Mesenchymal stem cell (in vitro differentiated cells and primary cell): Measurements from ENCODE around the gene GALK2.

Experiments used
- DNase-seq: peaks from one replicate; pipeline ENCODE4 v3.0.0-alpha.2; 2013
- H2AFZ ChIP-seq: one replicate; pipeline ENCODE4 v1.6.1; 2013; ENCODE audit warnings: low read depth, mild to moderate bottlenecking, control low read depth, inconsistent platforms, low read length, moderate library complexity
- H2AK5ac ChIP-seq: 2 replicates; pipeline ENCODE4 v1.6.1; 2013; ENCODE audit warnings: low read length, moderate library complexity, mild to moderate bottlenecking, inconsistent platforms; ENCODE audit not compliant: severe bottlenecking
- H2BK120ac ChIP-seq: one replicate; pipeline ENCODE4 v1.6.1; 2013; ENCODE audit warnings: low read depth, mild to moderate bottlenecking, inconsistent platforms, low read length, moderate library complexity
- H2BK12ac ChIP-seq, 2 experiments: one replicate each; pipeline ENCODE4 v1.6.1; 2013; ENCODE audit warnings: inconsistent platforms in 2 of 2, low read length in 2 of 2, mild to moderate bottlenecking in 2 of 2, moderate library complexity in 2 of 2, control low read depth in 1 of 2
- H2BK15ac ChIP-seq: one replicate; pipeline ENCODE4 v1.6.1; 2013; ENCODE audit warnings: mild to moderate bottlenecking, low read depth, inconsistent platforms; ENCODE audit not compliant: poor library complexity, severe bottlenecking
- H2BK5ac ChIP-seq: 2 replicates; pipeline ENCODE4 v1.6.1; 2013; ENCODE audit warnings: low read depth, mild to moderate bottlenecking, low read length, control low read depth, inconsistent platforms; ENCODE audit not compliant: poor library complexity, severe bottlenecking
- H3K14ac ChIP-seq, 2 experiments: one replicate each; pipeline ENCODE4 v1.6.1; 2013; ENCODE audit warnings: inconsistent platforms in 2 of 2, low read length in 2 of 2, control low read depth in 1 of 2, mild to moderate bottlenecking in 1 of 2, moderate library complexity in 1 of 2
- H3K18ac ChIP-seq, 2 experiments: one replicate each; pipeline ENCODE4 v1.6.1; 2013; ENCODE audit warnings: inconsistent platforms in 2 of 2, low read length in 2 of 2, control low read depth in 1 of 2, low read depth in 1 of 2, mild to moderate bottlenecking in 1 of 2
- H3K23ac ChIP-seq, 2 experiments: one replicate each; pipeline ENCODE4 v1.6.1; 2013; ENCODE audit warnings: inconsistent platforms in 2 of 2, low read length in 2 of 2, mild to moderate bottlenecking in 2 of 2, moderate library complexity in 2 of 2, control low read depth in 1 of 2
- H3K27ac ChIP-seq: 2 replicates; pipeline ENCODE4 v1.5.1; 2013; ENCODE audit warnings: mild to moderate bottlenecking, moderate library complexity, low read length, control low read depth, inconsistent platforms; ENCODE audit not compliant: poor library complexity, severe bottlenecking
- H3K27me3 ChIP-seq, 2 experiments: 2 replicates each; pipeline versions ENCODE4 v1.6.1 to v1.7.0; 2013; ENCODE audit warnings: low read length in 2 of 2, mild to moderate bottlenecking in 2 of 2, moderate library complexity in 2 of 2, control low read depth in 1 of 2, inconsistent platforms in 1 of 2; ENCODE audit not compliant: control insufficient read depth in 1 of 2, insufficient read depth in 1 of 2
- H3K36me3 ChIP-seq, 2 experiments: 2 replicates each; pipeline versions ENCODE4 v1.6.1 to v1.7.0; 2013; ENCODE audit warnings: low read length in 2 of 2, control low read depth in 1 of 2, inconsistent platforms in 1 of 2, low read depth in 1 of 2, mild to moderate bottlenecking in 1 of 2; ENCODE audit not compliant: insufficient read depth in 2 of 2, control insufficient read depth in 1 of 2
- H3K4ac ChIP-seq, 2 experiments: one replicate each; pipeline ENCODE4 v1.6.1; 2013; ENCODE audit warnings: inconsistent platforms in 2 of 2, low read length in 2 of 2, mild to moderate bottlenecking in 2 of 2, moderate library complexity in 2 of 2, control low read depth in 1 of 2, low read depth in 1 of 2
- H3K4me1 ChIP-seq: 2 replicates; pipeline ENCODE4 v1.6.1; 2013; ENCODE audit warnings: low read depth, low read length, control low read depth; ENCODE audit not compliant: control insufficient read depth, insufficient read depth
- H3K4me2 ChIP-seq: 2 replicates; pipeline ENCODE4 v1.6.1; 2013; ENCODE audit warnings: low read length, mild to moderate bottlenecking, inconsistent platforms; ENCODE audit not compliant: poor library complexity, severe bottlenecking
- H3K4me3 ChIP-seq, 2 experiments: 2 replicates each; pipeline versions ENCODE4 v1.5.1 to v1.7.0; 2013; ENCODE audit warnings: low read length in 2 of 2, mild to moderate bottlenecking in 2 of 2, control low read depth in 1 of 2, low read depth in 1 of 2; ENCODE audit not compliant: insufficient read depth in 1 of 2
- H3K79me1 ChIP-seq: replicated peaks from 2 replicates; pipeline ENCODE4 v1.6.1; 2013; ENCODE audit warnings: mild to moderate bottlenecking, control low read depth, low read length, inconsistent platforms; ENCODE audit not compliant: poor library complexity, severe bottlenecking
- H3K9ac ChIP-seq: 2 replicates; pipeline ENCODE4 v1.7.0; 2013; ENCODE audit warnings: mild to moderate bottlenecking, low read length, moderate library complexity
- H3K9me3 ChIP-seq: 2 replicates; pipeline ENCODE4 v1.7.0; 2013; ENCODE audit warnings: mild to moderate bottlenecking, low read length; ENCODE audit not compliant: control insufficient read depth
- H4K8ac ChIP-seq: one replicate; pipeline ENCODE4 v1.6.1; 2013; ENCODE audit warnings: inconsistent platforms, mild to moderate bottlenecking, low read length, moderate library complexity
- H4K91ac ChIP-seq: one replicate; pipeline ENCODE4 v1.6.1; 2013; ENCODE audit warnings: mild to moderate bottlenecking, low read length, inconsistent platforms
- whole genome bisulfite sequencing: methylation state at CpG from one replicate; pipeline ENCODE4 v1.1.7; 2013; ENCODE audit warnings: mixed read lengths; 5-methylcytosine and 5-hydroxymethylcytosine counted together

The GALK2 gene

DNA sequence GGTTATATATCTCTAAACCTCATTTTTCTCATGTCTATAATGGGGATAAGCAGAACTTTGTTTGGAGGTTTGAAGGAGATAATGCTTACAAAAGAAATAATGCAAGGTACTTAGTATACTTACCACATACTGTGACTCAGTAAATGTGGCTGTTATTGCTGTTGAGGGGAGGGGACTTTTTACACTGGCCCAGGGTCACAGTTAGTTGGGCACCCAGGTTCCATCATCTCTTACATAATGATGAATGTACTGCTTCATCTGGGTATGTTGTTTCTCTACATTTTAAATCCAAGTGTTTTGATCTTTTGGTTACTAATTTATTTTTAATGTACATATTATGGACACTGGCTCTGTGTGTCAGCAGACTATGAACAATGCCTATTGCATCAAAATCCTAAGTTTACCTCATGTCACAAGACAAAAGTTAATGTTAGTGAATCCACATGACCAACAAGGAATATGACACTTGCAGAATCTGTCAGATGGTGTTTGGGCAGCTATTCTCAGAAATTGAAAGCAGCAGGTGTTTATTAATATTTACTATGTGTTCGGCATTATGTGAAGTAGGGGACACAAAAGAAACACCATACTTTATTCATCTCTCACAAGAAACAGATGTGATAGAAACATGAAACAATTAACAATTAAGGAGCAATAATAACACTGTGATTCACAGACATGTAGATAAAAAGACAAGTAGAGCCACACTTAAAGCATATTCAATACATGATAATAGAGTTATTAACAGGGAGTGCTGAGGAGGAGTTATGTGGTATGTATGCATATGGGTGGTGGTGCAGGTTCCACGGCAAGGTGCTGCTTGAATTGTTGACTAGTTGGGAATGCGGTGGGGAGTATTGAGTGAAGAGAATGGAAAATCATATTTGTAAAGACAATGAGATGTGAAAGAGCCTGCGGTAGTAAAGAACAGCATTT is 109.7 kb downstream of the GALK2 start:
- no peak overlapping the region for H2BK15ac ChIP-seq
- H3K4me1 ChIP-seq: no peaks in the 10 kb centered on the region
- no peak overlapping the region for H2BK5ac ChIP-seq
- no peak overlapping the region for H2AFZ ChIP-seq
- no peaks in the 10 kb centered on the region for H3K27me3 ChIP-seq
- peaks cover 5% of the 10 kb centered on the region for H3K79me1 ChIP-seq
- H3K18ac ChIP-seq: no peak overlapping the region
- no peak overlapping the region for H3K23ac ChIP-seq
- H4K91ac ChIP-seq: no peak overlapping the region
- H2BK120ac ChIP-seq: no peak overlapping the region
- H3K36me3 ChIP-seq: peaks cover 0 to 59% of the 10 kb centered on the region in 2 experiments
- H3K4me3 ChIP-seq: no peak overlapping the region
- H3K14ac ChIP-seq: no peak overlapping the region
- peak; percentile 16 for DNase-seq
- no peak overlapping the region for H3K27ac ChIP-seq
- no peaks in the 10 kb centered on the region for H3K9me3 ChIP-seq
- no peak overlapping the region for H3K9ac ChIP-seq
- H4K8ac ChIP-seq: no peak overlapping the region
- over 99% methylated on average over 4 of the region's 4 CpGs for WGBS
- no peak overlapping the region for H3K4ac ChIP-seq
- no peak overlapping the region for H2BK12ac ChIP-seq
- H3K4me2 ChIP-seq: no peak overlapping the region
- no peak overlapping the region for H2AK5ac ChIP-seq

DNA sequence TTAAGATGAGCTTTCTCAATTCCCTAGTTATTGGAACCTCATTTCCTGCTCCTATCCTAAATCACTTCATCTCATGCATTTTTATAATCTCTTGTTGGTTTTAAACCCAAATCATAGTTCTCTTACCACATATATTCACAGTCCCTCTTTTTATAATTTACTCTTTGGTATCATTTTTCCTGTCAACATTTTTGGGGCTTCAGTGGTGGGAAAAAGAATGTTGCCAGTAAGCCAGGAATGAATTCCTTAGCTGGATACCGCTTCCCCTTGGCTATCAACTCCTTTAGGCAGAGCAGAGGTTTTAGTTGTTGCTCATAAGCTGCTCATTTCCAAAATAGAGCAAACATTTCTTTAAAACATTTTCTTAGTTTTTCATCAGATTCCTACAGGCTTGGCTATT is 112.3 kb downstream of the GALK2 start:
- H3K18ac ChIP-seq: no peak overlapping the region
- H3K4me1 ChIP-seq: no peaks in the 10 kb centered on the region
- no peak overlapping the region for H2BK5ac ChIP-seq
- no peak overlapping the region for H2AK5ac ChIP-seq
- no peak overlapping the region for H2BK12ac ChIP-seq
- no peak overlapping the region for H3K23ac ChIP-seq
- no peak overlapping the region for H2BK120ac ChIP-seq
- no peak for DNase-seq
- H3K4me3 ChIP-seq: no peak overlapping the region
- no peak overlapping the region for H2AFZ ChIP-seq
- no peak overlapping the region for H3K9ac ChIP-seq
- H3K9me3 ChIP-seq: no peaks in the 10 kb centered on the region
- no peak overlapping the region for H4K8ac ChIP-seq
- no peak overlapping the region for H3K4ac ChIP-seq
- H3K27ac ChIP-seq: no peak overlapping the region
- no peaks in the 10 kb centered on the region for H3K27me3 ChIP-seq
- H4K91ac ChIP-seq: no peak overlapping the region
- peaks cover 3% of the 10 kb centered on the region for H3K79me1 ChIP-seq
- H3K14ac ChIP-seq: no peak overlapping the region
- H3K36me3 ChIP-seq: peaks cover 0 to 79% of the 10 kb centered on the region in 2 experiments
- no peak overlapping the region for H3K4me2 ChIP-seq
- WGBS: 100% methylated on average over 1 of the region's 1 CpG
- H2BK15ac ChIP-seq: no peak overlapping the region

DNA sequence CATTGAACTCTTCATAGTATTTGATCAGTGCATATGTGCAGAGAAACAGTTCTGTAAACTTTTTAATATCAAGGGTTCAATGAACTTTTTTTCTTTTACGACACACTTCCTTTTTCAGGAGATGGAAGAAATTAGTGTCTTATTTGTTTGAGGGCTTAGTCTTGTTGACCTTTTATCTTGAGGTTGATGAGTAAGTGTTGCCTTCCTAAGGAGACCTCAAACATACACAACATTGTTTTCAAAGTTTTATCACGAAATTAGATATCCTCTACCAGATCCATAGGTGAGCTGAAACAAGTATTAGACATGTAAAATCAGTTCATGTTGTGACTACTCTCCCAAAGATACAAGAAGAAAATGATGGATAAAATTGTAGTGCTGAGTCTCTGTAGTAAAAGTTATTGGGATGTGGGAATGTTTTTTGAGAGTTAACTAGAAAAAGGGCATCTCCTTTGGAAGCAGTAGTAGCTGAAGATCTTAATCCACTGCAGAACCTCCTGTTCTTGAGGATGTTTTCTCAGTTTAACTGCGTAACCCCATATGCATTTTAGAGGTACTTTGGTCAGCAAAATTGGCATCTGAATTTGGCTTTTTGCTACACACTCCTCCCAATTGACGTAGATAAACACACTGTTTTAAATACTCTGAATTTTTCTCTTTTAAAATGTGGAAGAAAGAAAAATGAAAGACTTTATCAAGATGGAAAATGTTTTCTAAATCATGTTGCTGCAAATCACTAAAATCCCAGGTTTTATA is 116.8 kb downstream of the GALK2 start:
- no peak overlapping the region for H4K91ac ChIP-seq
- H2BK12ac ChIP-seq: no peak overlapping the region
- H3K4me1 ChIP-seq: no peaks in the 10 kb centered on the region
- no peak overlapping the region for H3K4ac ChIP-seq
- H3K36me3 ChIP-seq: peaks cover 0 to 84% of the 10 kb centered on the region in 2 experiments
- no peak overlapping the region for H3K14ac ChIP-seq
- no peak overlapping the region for H3K18ac ChIP-seq
- H3K79me1 ChIP-seq: peaks cover 6% of the 10 kb centered on the region
- H3K4me2 ChIP-seq: no peak overlapping the region
- H3K23ac ChIP-seq: no peak overlapping the region
- H3K9ac ChIP-seq: no peak overlapping the region
- no peak overlapping the region for H2BK120ac ChIP-seq
- no peak overlapping the region for H2AK5ac ChIP-seq
- H3K4me3 ChIP-seq: no peak overlapping the region
- H2BK15ac ChIP-seq: no peak overlapping the region
- H2BK5ac ChIP-seq: no peak overlapping the region
- H4K8ac ChIP-seq: no peak overlapping the region
- H3K27ac ChIP-seq: no peak overlapping the region
- no peak overlapping the region for H2AFZ ChIP-seq
- H3K9me3 ChIP-seq: no peaks in the 10 kb centered on the region
- no peak for DNase-seq
- H3K27me3 ChIP-seq: no peaks in the 10 kb centered on the region
- 92% methylated on average over 2 of the region's 4 CpGs for WGBS

DNA sequence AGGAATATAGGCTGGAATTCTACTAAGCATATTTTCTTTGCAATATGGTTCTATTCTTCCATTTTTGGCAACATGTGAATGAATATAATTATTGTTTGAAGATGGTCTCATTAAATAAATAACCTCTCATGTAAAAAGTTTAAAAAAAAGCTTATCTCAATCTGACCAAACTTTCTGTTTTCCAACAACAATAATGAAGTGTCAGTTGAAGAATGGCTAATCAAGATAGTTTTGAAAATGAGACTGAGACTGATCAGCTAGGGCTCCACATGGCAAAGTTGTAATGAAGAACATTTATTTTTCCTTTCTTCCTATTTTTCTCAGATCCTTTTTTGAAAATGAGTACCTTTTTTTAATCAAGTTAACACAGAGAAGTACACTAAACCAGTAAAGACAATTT is 117.4 kb downstream of the GALK2 start:
- Histone ChIP-seq H2BK120ac (no peak overlapping the region), H3K18ac (no peak overlapping the region), H4K8ac (no peak overlapping the region), H3K79me1 (peaks cover 6% of the 10 kb centered on the region), H2BK12ac (no peak overlapping the region), H2BK15ac (no peak overlapping the region), H4K91ac (no peak overlapping the region), H3K27ac (no peak overlapping the region), H3K9me3 (no peaks in the 10 kb centered on the region), H2AK5ac (no peak overlapping the region), H3K27me3 (no peaks in the 10 kb centered on the region), H3K36me3 (peaks cover 0 to 84% of the 10 kb centered on the region in 2 experiments), H3K23ac (no peak overlapping the region), H3K14ac (no peak overlapping the region), H3K4me1 (no peaks in the 10 kb centered on the region), H3K4me2 (no peak overlapping the region), H3K4me3 (no peak overlapping the region), H3K4ac (no peak overlapping the region), H3K9ac (no peak overlapping the region), H2AFZ (no peak overlapping the region), H2BK5ac (no peak overlapping the region)
- no peak for DNase-seq
